HG03432 (cell line): ENCODE measurements around the gene VPS33B.
"Not testable (repeated sequence)": the region's sequence is repeated elsewhere in the genome, so short reads cannot be mapped to it uniquely, and the experiment has no call there.

ENCODE experiments used
- ATAC-seq: cut with Tn5 transposase; IDR thresholded peaks from one replicate; pipeline ENCODE4 v1.9.1; 2021; ENCODE audit warnings: mild to moderate bottlenecking, moderate library complexity; ENCODE audit not compliant: unreplicated experiment

Gene VPS33B

DNA sequence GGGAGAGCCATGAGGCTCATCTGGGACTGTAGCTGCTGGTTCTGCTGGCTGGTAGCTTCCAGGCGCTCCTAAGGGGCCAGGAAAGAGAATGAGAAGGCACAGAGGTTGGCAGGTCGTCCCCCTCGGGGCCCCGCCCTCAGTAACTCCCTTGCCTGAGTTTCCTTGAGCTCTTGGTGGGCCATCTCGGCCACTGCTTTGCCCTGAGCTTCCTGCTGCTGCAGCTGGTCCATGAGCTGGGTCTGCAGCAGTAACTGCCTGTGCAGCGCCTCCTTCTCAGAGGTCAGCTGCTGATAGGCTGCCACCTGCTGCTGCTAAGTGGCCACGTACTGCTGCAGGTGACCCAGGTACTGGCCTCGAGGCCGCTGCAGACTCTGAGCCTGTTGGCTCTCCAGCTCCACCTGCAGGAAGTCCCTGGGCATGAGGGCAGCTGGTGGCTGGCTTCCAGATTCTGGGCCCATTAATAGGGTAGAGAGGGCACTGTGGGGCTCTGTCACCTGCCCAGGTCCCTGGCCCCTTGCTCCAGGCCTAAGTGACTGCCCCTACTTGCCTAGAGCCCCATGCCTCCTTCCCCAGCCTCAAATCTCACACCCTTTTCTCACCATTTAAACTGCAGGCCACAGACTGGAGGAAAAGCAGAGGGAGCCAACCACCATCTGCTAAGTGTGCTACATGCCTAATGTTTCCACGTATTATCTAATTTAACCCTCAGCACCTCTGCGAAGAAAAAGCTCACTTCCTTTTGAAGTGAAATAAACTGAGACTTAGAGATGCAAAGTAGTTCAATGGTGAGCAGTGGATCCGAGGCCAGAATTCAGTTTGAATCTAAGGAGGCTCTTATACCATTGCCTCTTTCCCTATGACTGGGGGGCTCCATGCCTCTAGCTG, 10.8 kb upstream of the VPS33B start:
- ATAC-seq = no peak

GRCh38 chr15:91031796-91032195, 9.4 kb upstream of the VPS33B start:
- no peak for ATAC-seq

- ATAC-seq = no peak
These were observed 5.3 kb upstream of the VPS33B start for GRCh38 chr15:91027677-91028076.

- ATAC-seq = no peak
These were observed 1.3 kb upstream of the VPS33B start for GRCh38 chr15:91023720-91024119.

- no peak for ATAC-seq
These were observed 387 bp upstream of the VPS33B start for GRCh38 chr15:91022832-91023129.

GRCh38 chr15:91021516-91022074, 799 bp downstream of the VPS33B start:
- no peak for ATAC-seq

DNA sequence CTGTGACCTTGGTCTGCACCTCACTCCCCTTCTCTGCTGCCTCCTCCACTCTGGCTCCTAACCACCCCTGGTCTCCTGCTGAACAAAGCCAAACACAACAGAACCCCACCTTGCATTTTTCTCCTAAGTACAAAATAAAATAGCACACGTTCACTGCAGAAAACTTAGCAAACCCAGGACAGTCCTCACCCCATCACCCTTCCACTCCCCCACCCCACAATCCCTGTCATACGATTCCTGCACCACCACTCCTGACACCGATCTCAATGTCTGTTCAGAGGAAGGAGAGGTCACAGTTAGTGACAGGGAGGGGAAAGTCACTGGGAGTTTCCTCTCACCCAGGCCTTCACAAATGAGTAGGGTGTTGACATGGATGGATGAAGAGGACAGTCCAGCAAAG, 4.2 kb downstream of the VPS33B start:
- ATAC-seq = no peak

GRCh38 chr15:91017716-91018115, 4.7 kb downstream of the VPS33B start:
- ATAC-seq = no peak

DNA sequence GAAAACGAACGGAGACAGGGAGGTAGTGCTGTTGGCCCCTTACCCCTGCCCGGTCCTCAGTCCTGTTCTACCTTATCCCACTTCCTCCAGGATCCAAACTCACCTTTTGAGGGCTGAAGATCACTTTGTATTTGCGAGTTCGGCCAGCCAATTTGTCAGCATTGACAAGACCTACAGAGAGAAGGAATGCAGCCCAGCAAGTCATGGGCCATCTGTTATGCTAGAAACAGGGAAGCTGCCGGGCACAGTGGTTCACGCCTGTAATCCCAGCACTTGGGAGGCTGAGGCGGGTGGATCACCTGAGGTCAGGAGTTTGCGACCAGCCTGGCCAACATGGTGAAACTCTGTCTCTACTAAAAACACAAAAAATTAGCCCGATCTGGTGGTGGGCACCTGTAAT, 8.7 kb downstream of the VPS33B start:
- not testable (repeated sequence) for ATAC-seq

- no peak for ATAC-seq
These were observed 15.1 kb downstream of the VPS33B start for GRCh38 chr15:91007266-91007665.

DNA sequence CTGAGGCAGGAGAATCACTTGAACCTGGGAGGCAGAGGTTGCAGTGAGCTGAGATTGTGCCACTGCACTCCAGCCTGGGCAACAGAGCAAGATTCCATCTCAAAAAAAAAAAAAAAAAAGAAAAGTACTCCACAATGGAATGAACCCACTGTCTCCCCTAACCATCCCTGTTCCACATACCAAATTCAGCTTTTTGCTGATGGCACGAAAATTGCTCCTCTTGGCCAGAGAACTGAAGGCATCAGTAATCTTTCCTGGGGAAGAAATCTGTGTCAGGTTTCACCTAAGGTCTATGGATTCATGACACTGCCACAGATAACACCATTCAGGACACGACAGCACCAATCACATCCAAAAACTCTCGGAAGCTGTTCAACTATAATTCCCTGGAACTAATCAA, 21.2 kb downstream of the VPS33B start:
- no peak for ATAC-seq

- no peak for ATAC-seq
These were observed 23.7 kb downstream of the VPS33B start for GRCh38 chr15:90998737-90999136.

GRCh38 chr15:90994417-90995311, 27.7 kb downstream of the VPS33B start, which contains the start of gene PRC1:
PRC1 (minus strand) TSS chr15:90994535; CDS start chr15:90994417, 118 bp downstream.
- peak; percentile 97 for ATAC-seq

DNA sequence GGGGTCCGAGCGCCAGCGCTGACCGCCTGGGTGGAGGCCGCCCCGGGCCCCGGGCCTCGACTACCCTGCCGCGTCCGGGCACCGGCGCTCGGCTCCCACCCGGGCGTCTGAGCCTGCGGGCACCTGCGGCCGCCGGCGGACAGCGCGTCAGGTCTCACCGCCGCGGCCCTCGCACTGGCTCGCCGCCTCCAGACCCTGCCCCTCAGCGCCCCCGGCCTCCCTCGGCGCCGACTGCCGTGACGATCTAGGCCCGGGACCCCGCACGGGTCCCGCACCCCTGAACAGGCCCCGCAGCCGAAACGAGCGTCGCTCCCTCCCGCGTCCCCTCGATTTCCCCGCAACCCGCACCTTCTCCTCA, 28.4 kb downstream of the VPS33B start:
- ATAC-seq = peak; percentile 23

GRCh38 chr15:90991587-90992285, 30.7 kb downstream of the VPS33B start:
- ATAC-seq = no peak

GRCh38 chr15:90990446-90990845, 31.9 kb downstream of the VPS33B start:
- no peak for ATAC-seq

DNA sequence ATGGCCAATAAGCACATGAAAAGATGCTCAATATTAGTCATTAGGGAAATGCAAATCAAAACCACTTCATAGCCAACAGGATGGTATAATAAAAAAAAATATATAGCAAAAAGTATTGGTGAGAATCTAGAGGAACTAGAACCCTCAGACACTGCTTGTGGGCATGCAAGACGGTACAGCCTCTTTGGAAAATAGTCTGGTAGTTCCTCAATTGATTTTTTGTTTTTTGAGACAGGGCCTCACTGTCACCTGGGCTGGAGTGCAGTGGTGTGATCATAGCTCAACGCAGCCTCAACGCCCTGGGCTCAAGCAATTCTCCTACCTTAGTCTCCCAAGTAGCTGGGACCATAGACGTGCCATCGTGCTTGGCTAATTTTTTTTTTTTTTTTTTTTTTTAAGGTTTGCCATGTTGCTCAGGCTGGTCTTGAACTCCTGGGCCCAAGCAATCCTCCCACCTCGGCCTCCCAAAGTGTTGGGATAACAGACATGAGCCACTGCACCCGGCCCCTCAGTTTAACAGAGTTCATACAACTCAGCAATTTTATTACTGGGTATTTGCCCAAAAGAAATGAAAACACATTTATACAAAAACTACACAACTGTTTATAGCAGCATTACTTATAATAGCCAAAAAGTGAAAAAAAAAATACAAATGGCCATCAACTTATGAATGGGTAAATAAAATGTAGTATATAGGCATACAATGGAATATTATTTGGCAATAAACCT, 33.2 kb downstream of the VPS33B start:
- ATAC-seq = no peak

DNA sequence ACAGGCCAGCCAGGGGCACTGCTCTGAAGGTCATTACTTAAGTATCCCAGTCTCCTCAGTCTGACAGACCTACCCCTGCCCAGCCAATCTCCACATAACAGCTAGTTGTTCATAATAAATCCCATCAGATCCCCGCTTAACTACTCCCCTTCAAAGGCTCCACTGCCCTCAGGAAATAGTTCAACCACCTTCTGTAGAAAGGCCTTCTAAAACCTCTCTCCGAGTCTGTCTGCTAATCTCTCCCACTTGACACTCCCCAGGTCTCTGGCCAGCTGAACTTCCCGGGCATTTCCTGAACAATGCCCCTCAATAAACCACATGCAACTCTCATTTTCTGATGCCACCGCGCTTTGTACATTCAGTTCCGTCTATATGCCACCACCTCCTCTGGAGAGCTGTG, 34.1 kb downstream of the VPS33B start:
- ATAC-seq = no peak

DNA sequence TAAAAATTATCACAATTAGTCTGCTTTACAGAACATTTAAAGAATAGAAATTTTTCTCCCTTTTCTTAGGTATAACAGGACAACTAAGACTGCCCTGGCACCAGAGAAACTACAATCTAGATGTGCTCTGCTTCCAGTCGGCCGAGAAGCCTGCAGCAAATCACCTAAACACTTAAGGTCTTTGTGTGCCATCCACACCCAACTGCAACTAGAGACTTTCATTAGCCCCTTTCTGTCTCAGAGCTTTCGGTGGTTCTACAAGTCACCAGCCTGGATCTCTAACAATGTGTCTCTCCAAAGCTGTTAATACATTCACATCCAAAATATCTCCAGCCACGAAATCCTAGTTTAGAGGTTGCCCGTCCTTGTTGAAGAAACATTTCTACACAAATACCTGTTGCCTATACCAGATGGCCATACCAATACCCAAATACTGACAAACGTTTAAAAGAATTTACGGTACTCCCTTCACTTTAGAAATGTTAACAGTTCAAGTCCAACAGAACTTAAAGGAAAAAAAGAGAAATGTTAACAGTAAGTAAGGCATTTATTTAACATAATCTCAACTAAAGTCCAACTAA, 34.7 kb downstream of the VPS33B start:
- no peak for ATAC-seq
